Hematopoietic multipotent progenitor cell (in vitro differentiated cells): ENCODE results near the gene SSX2B. TPM values are rescaled to one million over a fixed set of nuclear protein-coding genes. Genes with fewer than 3 reads are reported as not detected.
"Not testable (repeated sequence)": the region's sequence is repeated elsewhere in the genome, so short reads cannot be mapped to it uniquely, and the experiment has no call there.

Source experiments
- DNase-seq, 3 donors: peaks; one replicate each; pipeline ENCODE4 v3.0.0-alpha.2; 2011 to 2015; ENCODE audit warnings: low read depth in 2 of 3, low spot score in 2 of 3
- small RNA-seq: library from RNA; depleted of rRNA; stranded (forward); fragments of <200 nt; gene quantifications from one replicate; pipeline ENCODE3, GENCODE V24; 2012
- total RNA-seq: library from RNA; depleted of rRNA; stranded (reverse); fragments of >200 nt; gene quantifications from one replicate; pipeline ENCODE4 v1.2.3, GENCODE V29; 2012

Gene SSX2B
- not detected for total RNA-seq

- DNase-seq = not testable (repeated sequence)
Measured at GRCh38 chrX:52750952-52751351, at the start of gene SSX2B. Gene SSX2B, plus strand, starts transcription at chrX:52751252. Its CDS starts 1,429 bp downstream, at chrX:52752681.

GRCh38 chrX:52707078-52707477, 44.0 kb upstream of the SSX2B start, which contains the start of gene SSX2:
Gene SSX2, minus strand, starts transcription at chrX:52707178. Its CDS starts 1,429 bp downstream, at chrX:52705749.
- DNase-seq = not testable (repeated sequence)

- DNase-seq = not testable (repeated sequence)
Measured at GRCh38 chrX:52765983-52766382, 14.9 kb downstream of the SSX2B start.

GRCh38 chrX:52773504-52773903, 22.5 kb downstream of the SSX2B start:
- DNase-seq = not testable (repeated sequence)

- not testable (repeated sequence) for DNase-seq
Measured at GRCh38 chrX:52797327-52797726, 46.3 kb downstream of the SSX2B start, which contains the start of gene SPANXN5. Gene SPANXN5, minus strand, starts transcription at chrX:52797427. Its CDS starts 79 bp downstream, at chrX:52797348.

GRCh38 chrX:52804876-52805275, 53.8 kb downstream of the SSX2B start:
- not testable (repeated sequence) for DNase-seq

Small RNA genes lying within 50 kb of the gene (small RNA-seq; reads per million reads assigned to genes)
- gene AC244505.3 (not detected), gene AC244505.5 (not detected), gene AC244505.6 (not detected), gene AC244505.7 (not detected)

Other genes with a start within 250 kb of the SSX2B start
- not detected for gene XAGE1B, start 234.2 kb upstream of the SSX2B start, total RNA-seq
- not detected for gene SSX7, start 96.4 kb upstream of the SSX2B start, total RNA-seq
- not detected for gene SSX2, start 44.1 kb upstream of the SSX2B start, total RNA-seq
- gene SPANXN5, start 46.2 kb downstream of the SSX2B start, total RNA-seq = under 0.01 TPM
- gene XAGE5, start 60.0 kb downstream of the SSX2B start, total RNA-seq = not detected
- gene XAGE3, start 116.8 kb downstream of the SSX2B start, total RNA-seq = not detected
- gene FAM156B, start 146.1 kb downstream of the SSX2B start, total RNA-seq = 12.7 TPM
- 9.2 TPM for gene FAM156A, start 207.3 kb downstream of the SSX2B start, total RNA-seq